ENCODE results near the gene SNX10.
"Not testable (repeated sequence)": the region's sequence is repeated elsewhere in the genome, so short reads cannot be mapped to it uniquely, and the experiment has no call there.

SNX10 gene, protein sequence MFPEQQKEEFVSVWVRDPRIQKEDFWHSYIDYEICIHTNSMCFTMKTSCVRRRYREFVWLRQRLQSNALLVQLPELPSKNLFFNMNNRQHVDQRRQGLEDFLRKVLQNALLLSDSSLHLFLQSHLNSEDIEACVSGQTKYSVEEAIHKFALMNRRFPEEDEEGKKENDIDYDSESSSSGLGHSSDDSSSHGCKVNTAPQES

DNA sequence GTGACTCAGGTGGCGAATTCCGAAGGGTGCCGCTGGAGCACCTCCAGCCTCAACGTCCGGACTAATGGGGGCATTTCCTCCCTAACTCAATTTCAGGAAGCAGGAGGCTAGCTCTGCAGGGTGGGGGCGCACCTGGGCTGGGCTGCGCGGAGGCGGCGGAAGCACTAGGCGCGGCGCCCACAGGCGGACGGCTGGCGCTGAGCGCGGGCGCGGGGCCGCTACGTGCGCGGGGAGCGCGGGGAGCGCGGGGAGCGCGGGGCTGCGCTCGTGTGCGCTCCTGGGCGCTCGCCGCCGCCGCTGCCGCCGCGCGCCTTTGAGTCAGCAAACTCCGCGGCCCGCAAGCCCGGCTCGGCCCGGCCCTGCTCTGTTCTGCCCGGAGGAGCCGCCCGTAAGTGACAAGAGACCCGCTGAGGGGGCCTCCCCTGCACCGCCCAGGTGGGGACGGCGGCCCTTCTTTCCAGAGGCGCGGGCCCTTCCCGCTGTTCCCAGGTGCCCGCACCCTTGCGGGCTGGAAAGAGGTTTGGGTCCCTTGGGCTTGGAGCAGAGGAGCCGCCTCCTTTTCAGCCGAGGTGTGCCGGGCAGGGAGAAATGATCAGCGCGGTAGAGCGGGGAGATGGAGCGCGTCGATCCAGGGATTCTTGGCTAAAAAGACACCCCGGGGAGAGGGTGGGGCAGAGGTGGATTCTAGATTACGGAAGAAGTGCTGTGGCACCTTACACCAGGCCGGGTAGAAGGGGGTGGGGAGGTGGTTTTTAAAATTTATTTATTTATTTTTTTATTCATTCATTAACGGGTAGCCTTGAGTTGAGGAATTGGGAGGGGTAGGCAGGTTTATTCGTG, at the start of gene SNX10:
Gene SNX10 (plus strand): TSS at position 164 of the 840 bp plus-strand sequence. CDS start 54,581 bp downstream, outside the sequence.
- DNase-seq (ENCODE audit: low read depth in 2 of 2), result peak; percentile 27 to 54

DNA sequence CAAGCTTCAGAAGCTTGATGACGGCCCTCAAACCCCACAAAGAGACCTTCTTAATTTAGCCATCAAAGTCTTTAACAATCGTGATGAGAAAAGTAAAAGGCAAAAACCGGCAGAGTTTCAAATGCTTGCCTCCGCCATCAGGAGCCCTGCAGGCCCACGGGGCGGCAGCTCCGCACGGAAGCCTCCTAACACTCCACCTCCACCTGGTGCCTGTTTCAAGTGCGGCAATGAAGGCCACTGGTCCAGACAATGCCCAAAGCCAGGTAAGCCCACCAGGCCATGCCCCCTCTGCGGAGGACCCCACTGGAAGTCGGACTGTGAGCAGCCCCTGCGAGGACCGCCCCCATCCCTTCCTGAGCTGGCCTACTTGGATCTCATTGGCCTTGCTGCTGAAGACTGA, 46.5 kb upstream of the SNX10 start:
- no peak for DNase-seq (ENCODE audit: low read depth in 2 of 2)

DNA sequence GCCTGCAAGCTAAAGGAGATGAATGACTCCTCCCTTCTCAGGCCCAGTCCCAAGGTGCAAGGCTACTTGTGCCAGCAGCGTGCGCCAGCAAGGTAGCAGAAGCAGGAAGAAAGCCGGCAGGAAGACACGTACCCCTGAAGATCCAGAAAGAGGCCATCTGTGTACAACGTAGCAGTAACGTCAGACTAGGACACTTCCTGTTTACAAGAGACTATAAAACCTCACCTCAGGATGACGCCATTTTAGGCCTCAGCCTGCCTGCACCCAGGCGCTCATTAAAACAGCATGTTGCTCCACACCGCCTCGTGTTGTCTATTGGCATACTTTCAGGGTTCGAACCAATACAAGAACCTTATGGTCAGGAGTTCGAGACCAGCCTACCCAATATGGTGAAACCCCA, 41.4 kb upstream of the SNX10 start:
- no peak for DNase-seq (ENCODE audit: low read depth in 2 of 2)

DNA sequence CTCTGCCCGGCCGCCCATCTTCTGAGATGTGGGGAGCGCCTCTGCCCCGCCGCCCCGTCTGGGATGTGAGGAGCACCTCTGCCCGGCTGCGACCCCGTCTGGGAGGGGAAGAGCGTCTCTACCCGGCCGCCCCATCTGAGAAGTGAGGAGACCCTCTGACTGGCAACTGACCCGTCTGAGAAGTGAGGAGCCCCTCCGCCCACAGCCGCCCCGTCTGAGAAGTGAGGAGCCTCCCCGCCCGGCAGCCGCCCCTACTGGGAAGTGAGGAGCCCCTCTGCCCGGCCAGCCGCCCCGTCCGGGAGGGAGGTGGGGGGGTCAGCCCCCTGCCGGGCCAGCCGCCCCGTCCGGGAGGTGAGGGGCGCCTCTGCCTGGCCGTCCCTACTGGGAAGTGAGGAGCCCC, 29.8 kb upstream of the SNX10 start:
- DNase-seq (ENCODE audit: low read depth in 2 of 2), result not testable (repeated sequence)

DNA sequence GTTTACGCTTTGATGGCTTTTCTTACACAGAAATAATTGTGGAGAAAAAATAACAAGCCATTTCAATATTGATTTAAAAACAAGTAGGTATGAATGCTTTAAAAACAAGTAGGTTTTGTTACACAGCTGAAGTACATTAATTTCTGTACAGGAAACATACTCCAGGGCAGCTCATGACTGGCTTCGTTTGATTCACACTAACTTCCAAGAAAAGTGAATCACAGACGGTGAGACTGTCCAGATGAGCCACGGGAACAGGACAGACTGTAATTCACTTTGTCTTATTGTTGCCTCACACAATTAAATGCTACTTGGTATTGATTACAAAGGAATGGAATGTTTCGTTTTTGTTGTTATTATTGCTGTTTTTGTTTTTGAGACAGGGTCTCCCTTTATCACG, 26.6 kb upstream of the SNX10 start:
- DNase-seq (ENCODE audit: low read depth in 2 of 2), result no peak

DNA sequence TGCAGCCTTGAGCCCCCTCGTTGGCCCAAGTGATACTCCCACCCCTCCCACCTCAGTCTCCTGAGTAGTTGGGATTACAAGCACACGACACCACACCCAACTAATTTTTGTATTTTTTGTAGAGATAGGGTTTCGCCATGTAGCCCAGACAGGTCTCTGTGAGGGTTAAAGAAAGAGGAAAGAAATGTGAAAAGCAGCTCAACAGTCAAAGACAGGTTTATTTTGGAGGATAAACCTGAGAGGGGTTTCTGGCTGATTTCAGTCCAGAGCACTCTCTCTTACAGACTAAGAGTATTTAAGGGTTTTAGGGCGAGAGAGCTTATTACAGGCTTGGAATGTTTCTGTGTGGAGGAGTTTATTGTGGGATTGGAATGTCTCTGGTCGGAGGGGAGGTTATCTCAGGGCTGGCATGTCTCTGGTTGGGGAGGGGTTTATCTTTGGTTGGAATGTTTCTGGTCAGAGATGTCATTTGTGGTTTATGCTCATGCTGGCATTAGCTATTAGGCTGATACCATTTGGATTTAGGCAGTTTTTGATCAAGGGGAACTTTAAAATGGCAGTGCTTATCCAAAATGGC, 26.1 kb upstream of the SNX10 start:
- DNase-seq (ENCODE audit: low read depth in 2 of 2), result no peak

DNA sequence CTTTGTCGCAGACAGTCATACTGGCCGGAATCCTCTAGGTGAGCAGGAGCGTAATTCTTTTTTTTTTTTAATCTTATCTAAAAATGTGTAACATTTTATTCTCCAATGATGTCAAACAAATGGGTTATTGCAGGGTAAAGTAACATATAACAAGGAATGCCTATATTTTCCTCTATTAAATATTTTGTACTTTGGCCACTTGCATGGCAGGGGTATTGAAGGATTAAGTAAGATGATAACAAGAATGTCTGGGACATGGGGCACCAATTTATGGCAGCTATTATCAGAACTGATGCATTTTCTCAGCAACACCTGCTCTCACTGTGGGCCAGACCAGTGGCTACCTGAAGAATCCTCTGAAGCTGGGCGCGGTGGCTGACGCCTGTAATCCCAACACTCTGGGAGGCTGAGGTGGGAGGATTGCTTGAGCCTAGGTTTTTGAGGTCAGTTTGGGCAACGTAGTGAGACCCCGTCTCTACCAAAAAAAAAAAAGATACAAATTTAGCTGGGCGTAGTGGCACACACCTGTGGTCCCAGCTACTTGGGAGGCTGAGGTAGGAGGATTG, 24.0 kb upstream of the SNX10 start:
- DNase-seq (ENCODE audit: low read depth in 2 of 2), result no peak

DNA sequence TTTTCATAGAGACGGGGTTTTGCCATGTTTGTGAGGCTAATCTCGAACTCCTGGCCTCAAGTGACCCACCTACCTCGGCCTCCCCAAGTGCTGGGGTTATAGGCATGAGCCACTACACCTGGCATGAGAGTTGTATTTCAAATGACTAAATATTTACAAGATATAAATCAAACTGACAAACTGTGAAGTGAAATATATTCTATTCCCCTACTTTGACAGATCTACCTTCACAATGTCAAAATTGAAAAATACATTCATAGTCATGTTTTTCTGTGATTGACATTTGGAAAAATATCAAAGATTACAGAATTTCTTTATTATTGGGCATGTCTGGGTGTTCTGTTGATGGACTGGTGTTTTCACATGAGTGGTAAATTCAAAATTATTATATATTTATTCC, 16.4 kb upstream of the SNX10 start:
- DNase-seq (ENCODE audit: low read depth in 2 of 2), result no peak

DNA sequence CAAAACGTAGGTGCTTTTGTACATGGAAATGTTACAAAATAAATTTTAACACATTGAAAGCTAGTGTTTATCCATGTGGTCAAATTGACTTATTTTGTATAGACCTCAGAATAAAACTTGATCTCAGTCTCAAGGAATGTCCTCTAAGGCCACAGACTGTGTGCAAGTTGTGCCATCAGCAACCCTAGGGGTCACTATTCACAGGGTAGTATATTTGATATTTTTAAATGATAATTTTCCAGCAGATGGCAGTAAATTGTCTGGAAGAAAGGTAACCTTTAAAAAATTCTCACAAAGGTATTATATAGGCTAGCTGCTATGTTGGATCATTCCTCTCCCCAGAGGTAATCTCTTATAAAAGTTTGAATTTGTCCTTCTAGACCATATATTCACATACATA, 12.9 kb upstream of the SNX10 start:
- no peak for DNase-seq (ENCODE audit: low read depth in 2 of 2)

DNA sequence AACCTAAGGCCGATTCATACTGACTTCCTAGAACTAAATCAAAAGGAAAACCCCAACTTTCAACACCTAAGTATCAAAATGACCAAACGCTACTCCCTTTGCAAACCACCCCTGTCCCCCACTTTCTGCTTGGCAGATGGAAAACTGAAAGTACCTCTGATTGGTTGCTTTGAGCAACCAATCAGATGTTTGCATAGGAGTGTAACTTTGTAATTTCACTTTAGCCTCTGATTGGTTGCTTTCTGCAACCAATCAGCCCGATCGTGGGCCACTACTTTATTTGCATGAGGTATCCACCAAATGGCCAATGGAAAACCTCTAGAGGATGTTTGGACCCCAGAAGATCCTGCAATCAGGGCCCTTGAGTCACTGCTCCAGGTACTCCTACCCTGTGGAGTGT, 12.3 kb upstream of the SNX10 start:
- no peak for DNase-seq (ENCODE audit: low read depth in 2 of 2)

DNA sequence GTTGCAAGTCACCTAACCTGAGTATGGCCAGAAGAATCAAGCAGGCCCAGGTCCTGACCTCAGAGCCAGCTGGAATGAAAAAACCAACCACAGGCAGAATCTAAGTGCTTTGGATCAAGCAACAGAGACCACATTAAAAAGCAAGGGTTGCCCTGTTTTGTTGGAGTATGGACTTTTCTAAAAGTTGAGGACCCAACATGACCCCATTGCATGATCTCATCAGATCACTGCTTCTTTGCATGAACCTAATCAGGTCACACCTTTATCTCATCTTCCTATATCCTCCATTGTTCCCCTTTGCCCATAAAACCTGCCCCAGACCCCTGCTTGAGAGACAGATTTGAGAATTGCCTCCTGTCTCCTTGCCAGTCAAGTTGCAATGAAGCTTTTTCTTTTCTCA, 11.6 kb upstream of the SNX10 start:
- no peak for DNase-seq (ENCODE audit: low read depth in 2 of 2)

DNA sequence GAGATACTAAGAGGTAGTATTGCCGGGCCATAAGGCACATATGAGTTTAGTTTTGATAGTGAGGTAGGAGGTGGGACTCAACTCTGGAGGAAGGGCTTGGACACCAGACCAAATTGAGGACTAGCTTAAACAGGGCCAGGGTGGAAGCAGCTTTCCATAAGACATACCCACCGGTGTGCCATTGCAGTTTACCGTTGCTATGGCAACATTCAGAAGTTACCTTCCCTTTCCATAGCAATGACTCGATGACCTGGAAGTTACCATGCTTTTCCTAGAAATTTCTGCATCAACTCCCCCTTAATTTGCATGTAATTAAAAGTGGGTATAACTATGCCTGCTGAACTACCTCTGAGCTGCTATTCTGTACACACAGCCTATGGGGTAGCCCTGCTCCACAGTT, 10.9 kb upstream of the SNX10 start:
- DNase-seq (ENCODE audit: low read depth in 2 of 2), result no peak

DNA sequence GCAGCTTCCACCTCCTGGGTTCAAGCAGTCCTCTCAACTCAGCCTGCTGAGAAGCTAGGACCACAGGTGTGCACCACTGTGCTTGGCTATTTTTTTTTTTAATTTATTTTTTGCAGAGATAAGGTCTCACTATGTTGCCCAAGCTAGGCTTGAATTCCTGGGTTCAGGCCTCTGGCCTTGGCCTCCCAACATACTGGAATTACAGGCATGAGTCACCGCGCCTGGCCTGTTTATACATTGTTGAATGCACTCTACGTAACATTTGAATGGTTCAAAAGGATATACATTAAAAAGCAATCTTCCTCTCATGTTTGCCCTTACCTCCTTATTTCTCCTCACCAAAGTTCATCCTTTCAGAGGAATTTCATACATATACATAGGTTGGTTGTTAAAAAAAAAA, 7.2 kb upstream of the SNX10 start:
- DNase-seq (ENCODE audit: low read depth in 2 of 2), result no peak

DNA sequence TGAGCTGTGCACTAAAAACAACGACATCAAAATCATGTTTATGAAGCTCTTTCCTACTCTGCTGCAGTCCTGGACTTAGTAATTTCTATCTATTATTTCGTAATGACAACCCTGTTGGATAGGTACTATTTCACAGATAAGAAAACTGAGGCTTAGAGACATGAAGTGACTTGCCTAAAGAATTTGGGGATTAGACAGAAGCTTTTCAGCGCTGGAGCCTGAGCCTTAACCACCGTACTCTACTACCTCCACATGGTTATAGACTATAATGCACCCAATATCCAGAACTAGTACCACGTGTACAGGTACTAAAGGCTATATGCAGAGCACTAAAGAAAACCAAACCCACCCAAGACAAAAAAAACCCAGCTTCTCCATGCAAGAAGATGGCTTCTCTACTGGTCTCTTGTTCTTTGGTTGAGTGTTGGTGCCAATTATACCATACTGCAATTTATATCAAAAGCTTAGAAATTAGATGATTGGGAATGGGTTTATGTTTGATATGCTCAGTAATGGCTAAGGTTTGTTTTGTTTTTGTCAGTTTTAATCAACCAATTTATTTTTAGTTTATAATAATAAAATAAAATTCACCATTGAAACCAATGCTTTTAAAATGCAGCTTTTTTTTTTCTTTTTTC, 6.5 kb upstream of the SNX10 start:
- no peak for DNase-seq (ENCODE audit: low read depth in 2 of 2)

DNA sequence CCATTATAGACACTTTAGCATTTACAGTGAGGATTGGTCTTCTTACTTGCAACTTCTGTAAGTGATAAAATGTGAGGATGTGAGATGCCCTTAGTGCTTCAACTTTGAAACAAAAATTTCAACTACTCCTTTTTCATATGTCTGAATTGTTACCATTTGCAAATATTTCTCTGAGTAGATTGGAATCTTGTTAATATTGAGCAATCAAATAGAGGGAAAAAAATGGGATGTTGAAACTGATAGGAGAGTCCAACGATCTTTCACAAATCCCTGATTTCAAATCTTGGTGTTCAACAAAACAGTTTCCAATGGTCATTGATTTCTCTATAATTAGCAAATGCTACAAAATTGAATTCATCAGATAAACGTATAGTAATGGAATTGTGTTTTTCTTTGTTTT, 5.5 kb upstream of the SNX10 start:
- DNase-seq (ENCODE audit: low read depth in 2 of 2), result no peak

DNA sequence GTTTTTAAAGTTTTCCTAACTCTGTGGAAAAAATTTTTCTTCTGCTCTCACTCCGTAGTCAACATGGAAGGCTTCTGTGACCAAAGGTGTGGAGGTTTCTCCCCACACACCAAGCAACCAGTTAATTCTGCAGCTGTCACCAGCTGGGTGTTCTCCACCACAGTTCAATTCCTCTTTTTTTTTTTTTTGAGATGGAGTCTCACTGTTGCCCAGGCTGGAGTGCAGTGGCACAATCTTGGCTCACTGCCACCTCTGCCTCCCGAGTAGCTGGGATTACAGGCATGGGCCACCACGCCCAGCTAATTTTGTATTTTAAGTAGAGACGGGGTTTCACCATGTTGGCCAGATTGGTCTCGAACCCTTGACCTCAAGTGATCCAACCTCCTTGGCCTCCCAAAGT, 3.5 kb upstream of the SNX10 start:
- not testable (repeated sequence) for DNase-seq (ENCODE audit: low read depth in 2 of 2)

DNA sequence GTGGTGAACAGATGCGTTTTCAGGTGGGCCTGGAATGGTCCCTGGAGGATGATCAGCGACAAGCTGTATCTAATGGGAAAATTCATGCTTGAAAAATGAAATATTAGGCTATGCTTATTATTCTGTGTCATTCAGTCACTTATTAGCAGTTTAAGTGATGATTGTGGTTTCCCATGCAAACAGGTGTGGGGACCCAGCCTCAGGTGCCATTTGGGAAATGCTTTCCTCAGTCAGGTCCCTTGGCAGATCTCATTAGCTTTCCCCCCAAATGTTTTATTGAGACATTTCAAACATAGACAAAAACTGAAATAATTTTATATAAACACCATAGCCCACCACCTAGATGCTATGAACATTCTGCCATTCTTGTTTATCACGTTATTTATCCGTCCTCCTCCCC, 411 bp upstream of the SNX10 start:
- DNase-seq (ENCODE audit: low read depth in 2 of 2), result no peak

DNA sequence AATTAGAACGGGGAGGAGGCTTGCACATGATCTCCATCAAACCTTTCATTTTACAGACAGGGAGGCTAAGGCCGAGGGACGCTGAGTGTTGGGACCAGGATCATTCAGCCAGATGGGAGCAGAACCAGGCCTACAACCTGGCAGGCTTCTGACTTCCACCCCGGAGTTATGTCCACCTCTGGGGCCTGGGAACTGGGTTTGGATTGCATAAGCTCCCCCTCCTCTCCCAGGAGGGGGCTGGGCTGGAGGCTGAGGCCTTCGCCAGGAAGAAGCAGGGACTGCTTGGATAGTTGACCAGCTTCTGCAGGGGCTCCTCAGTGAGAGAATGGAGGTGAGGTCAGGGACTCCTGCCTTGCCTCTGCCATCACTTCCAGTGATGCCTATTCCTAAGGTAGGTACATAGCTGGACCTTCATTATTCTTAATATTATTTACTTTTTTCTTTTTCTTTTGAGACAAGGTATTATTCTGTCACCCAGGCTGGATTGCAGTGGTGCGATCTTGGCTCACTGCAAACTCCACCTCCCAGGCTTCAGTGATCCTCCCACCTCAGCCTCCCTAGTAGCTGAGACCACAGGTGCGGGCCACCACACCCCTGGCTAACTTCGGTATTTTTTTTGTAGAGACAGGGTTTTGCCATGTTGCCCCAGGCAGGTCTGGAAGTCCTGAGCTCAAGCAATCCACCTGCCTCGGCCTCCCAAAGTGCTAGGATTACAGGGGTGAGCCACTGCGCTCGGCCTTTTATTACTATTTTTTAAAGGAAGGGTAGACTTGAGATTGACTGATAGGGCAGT, 1.3 kb downstream of the SNX10 start:
- DNase-seq (ENCODE audit: low read depth in 2 of 2), result no peak

DNA sequence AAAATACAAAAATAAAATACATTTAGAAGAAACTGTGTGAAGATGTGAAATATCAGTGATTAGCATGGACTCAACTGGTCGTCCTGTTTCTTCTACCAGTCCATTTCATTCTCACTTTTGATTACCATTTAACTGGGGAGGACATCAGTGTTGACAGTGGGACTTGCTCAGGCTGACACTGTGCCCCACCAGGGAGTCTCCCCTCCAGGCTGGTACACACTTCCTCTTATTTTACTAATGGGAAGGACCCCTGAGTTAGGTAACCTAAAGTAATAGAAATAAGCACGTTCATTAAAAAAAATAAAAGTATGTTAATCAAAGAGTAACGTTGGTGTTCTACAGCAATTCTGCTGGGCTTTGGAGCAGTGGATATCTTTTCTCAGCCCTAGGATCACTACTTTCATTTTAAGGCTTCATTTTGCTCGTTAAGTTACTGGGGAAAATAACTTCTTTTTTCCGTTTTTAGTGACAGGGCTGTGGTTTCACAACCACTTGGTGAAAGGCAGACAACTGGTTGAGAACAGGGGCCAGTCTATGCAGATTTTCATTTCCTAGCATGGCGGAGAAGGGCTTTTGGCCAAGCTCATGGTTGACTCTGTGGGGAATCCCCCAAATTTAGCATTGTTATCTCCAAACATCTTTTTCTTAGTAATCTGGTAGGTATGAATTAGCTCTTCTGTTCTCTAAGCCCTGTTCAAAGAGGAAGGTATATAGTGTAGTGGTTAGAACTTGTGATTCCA, 2.1 kb downstream of the SNX10 start:
- peak; percentile 27 to 44 for DNase-seq (ENCODE audit: low read depth in 2 of 2)

DNA sequence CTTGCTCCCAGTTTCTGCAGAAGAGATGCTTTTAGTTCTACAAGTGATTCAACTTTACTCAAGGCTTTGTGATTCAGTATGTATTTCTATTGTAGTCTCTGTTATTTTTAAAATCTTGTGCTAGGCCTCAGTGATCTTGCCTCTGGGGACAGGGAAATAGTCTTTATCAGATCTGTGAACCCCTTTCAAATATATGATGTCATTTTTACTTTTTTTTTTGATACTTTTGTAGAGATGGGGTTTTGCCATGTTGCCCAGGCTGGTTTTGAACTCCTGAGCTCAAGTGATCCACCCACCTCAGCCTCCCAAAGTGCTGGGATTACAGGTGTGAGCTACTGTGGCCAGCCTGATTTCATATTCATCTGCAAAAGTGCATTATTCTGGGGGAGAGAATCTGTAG, 3.4 kb downstream of the SNX10 start:
- DNase-seq (ENCODE audit: low read depth in 2 of 2), result no peak

DNA sequence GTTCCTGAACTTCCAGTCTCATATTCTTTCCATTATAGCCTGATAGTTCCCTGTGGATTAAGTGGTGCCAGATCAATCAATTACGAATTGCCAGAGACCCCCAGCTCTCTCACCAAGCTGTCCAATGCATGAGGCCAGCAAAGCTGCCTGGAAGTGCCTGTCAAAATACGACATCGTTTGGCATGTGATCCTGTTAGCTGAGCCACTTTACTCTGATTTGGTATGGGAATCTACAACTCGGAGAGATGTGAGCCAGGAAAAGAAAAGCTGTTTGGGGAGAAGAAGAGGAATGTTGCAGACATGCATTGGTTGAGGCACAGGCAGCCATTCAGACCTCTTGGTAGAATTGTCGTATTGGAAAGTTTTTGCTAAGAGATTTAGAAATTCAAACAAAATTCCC, 3.9 kb downstream of the SNX10 start:
- no peak for DNase-seq (ENCODE audit: low read depth in 2 of 2)
